ENCODE data around the gene PCDH9. TPM values are rescaled to one million over a fixed set of nuclear protein-coding genes. Genes with fewer than 3 reads are reported as not detected.

Gene PCDH9
- polyA plus RNA-seq, 1 of the 3 experiments (the other 2 are of a cell fraction), result 1.3 TPM

DNA sequence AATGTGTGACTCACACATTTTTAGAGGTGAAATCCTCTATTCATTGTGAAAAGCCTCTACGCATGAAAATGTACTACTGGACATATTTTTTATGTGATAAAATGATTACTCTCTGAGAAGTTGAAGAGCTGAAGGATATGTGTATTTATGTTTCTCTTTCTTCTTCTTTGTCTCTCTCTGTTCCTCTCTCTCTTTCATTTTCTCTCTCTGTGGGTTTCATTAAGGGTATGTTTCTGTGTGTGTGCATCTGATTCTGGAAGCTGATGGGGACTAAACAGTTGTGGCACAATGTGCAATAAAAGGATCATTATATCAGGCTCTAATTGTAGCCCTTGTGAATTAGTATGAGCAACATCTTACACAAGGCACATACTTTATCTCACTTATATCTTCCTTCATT is 867.7 kb downstream of the PCDH9 start:
- no peaks in the 10 kb centered on the region for H3K36me3 ChIP-seq (replicated peaks in 1 of 2; ENCODE audit: control insufficient read depth in 1 of 2, insufficient read depth in 2 of 2, low read length in 1 of 2)
- TF ChIP-seq, protein P1, sequence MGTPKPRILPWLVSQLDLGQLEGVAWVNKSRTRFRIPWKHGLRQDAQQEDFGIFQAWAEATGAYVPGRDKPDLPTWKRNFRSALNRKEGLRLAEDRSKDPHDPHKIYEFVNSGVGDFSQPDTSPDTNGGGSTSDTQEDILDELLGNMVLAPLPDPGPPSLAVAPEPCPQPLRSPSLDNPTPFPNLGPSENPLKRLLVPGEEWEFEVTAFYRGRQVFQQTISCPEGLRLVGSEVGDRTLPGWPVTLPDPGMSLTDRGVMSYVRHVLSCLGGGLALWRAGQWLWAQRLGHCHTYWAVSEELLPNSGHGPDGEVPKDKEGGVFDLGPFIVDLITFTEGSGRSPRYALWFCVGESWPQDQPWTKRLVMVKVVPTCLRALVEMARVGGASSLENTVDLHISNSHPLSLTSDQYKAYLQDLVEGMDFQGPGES (IDR thresholded peaks at IDR 0.05; ENCODE audit: low read depth, low read length), result no peak
- TF ChIP-seq TEAD4 (IDR thresholded peaks at IDR 0.05; ENCODE audit: borderline replicate concordance, insufficient read depth) (no peak), SIN3A (IDR thresholded peaks at IDR 0.05; ENCODE audit: borderline replicate concordance, low read depth, low read length) (no peak), USF2 (IDR thresholded peaks at IDR 0.05; ENCODE audit: borderline replicate concordance, low read depth, low read length) (no peak), YY1 (IDR thresholded peaks at IDR 0.05; ENCODE audit: low read depth) (no peak), ZBTB33 (IDR thresholded peaks at IDR 0.05; ENCODE audit: borderline replicate concordance, low read depth) (no peak), MXI1 (IDR thresholded peaks at IDR 0.05; ENCODE audit: low read depth, low read length) (no peak), EP300 (IDR thresholded peaks at IDR 0.05; ENCODE audit: borderline replicate concordance in 1 of 2, low read depth in 1 of 2, low read length in 1 of 2) (no peak), TCF12 (IDR thresholded peaks at IDR 0.05) (no peak), ELF1 (IDR thresholded peaks at IDR 0.05) (no peak), RFX5 (IDR thresholded peaks at IDR 0.05; ENCODE audit: low read length) (no peak), EZH2phosphoT487 (IDR thresholded peaks at IDR 0.05; ENCODE audit: borderline replicate concordance, low read depth) (no peak), CHD2 (IDR thresholded peaks at IDR 0.05; ENCODE audit: low read length, partially characterized antibody) (no peak)
- TF ChIP-seq, protein P2, sequence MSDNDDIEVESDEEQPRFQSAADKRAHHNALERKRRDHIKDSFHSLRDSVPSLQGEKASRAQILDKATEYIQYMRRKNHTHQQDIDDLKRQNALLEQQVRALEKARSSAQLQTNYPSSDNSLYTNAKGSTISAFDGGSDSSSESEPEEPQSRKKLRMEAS (IDR thresholded peaks at IDR 0.05; ENCODE audit: low read depth), result no peak
- TF ChIP-seq, protein P3, sequence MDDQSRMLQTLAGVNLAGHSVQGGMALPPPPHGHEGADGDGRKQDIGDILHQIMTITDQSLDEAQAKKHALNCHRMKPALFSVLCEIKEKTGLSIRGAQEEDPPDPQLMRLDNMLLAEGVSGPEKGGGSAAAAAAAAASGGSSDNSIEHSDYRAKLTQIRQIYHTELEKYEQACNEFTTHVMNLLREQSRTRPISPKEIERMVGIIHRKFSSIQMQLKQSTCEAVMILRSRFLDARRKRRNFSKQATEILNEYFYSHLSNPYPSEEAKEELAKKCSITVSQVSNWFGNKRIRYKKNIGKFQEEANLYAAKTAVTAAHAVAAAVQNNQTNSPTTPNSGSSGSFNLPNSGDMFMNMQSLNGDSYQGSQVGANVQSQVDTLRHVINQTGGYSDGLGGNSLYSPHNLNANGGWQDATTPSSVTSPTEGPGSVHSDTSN (IDR thresholded peaks at IDR 0.05), result no peak

More for the DNA sequence above, 867.7 kb downstream of the PCDH9 start:
- Histone ChIP-seq H3K9me2 (no peaks in the 10 kb centered on the region), H3K79me2 (ENCODE audit: insufficient read depth) (no peaks in the 10 kb centered on the region), H3K27me3 (ENCODE audit: insufficient read depth) (no peaks in the 10 kb centered on the region), H3K27ac (ENCODE audit: low read depth in 2 of 2, low read length in 1 of 2) (no peak overlapping the region), H3K4me2 (no peak overlapping the region), H3K4me1 (ENCODE audit: control insufficient read depth in 1 of 2, insufficient read depth in 2 of 2, low read depth in 1 of 2, low read length in 1 of 2) (no peaks in the 10 kb centered on the region), H3K9ac (no peak overlapping the region), H4K20me1 (ENCODE audit: insufficient read depth) (no peaks in the 10 kb centered on the region), H3K4me3 (ENCODE audit: low read depth in 2 of 2, low read length in 1 of 2) (no peak overlapping the region), H3F3A (replicated peaks; ENCODE audit: insufficient read depth) (no peaks in the 10 kb centered on the region), H2AFZ (ENCODE audit: low read depth) (no peak overlapping the region), H3K9me3 (no peaks in the 10 kb centered on the region)
- CTCF ChIA-PET, result interaction anchor here (1.0 to 1.1 kb wide), 2 partner anchors 9 to 862 kb away, joined by 3 to 4 read pairs; no protein-coding TSS in a partner anchor
- POLR2A ChIA-PET, result no interaction called here
- DNase-seq, result no peak
- WGBS (ENCODE audit: low lambda C conversion rate), result 84% methylated on average over 1 of the region's 1 CpG

All from SK-N-SH (cell line).